IPS DF 6.9 (cell line): ENCODE measurements around the gene CD7.

Source experiments
- DNase-seq: peaks from one replicate; pipeline ENCODE4 v3.0.0-alpha.2; 2013; ENCODE audit warnings: low read depth, low spot score
- H3K27ac ChIP-seq: one replicate; pipeline ENCODE4 v1.5.1; 2013; ENCODE audit warnings: low read length, control low read depth
- H3K27me3 ChIP-seq: 2 replicates; pipeline ENCODE4 v1.6.1; 2013; ENCODE audit warnings: mild to moderate bottlenecking, low read length; ENCODE audit not compliant: control insufficient read depth, insufficient read depth
- H3K36me3 ChIP-seq: 2 replicates; pipeline ENCODE4 v1.6.1; 2013; ENCODE audit warnings: low read length; ENCODE audit not compliant: control insufficient read depth, insufficient read depth
- H3K4me1 ChIP-seq: 2 replicates; pipeline ENCODE4 v1.6.1; 2013; ENCODE audit warnings: low read length; ENCODE audit not compliant: control insufficient read depth, insufficient read depth
- H3K4me3 ChIP-seq: 2 replicates; pipeline ENCODE4 v1.5.1; 2013; ENCODE audit warnings: mild to moderate bottlenecking, low read length
- H3K9me3 ChIP-seq: 2 replicates; pipeline ENCODE4 v1.6.1; 2013; ENCODE audit warnings: low read length, inconsistent platforms; ENCODE audit not compliant: control insufficient read depth, insufficient read depth
- WGBS: extraction: QIAGEN DNeasy Blood & Tissue Kit; methylation state at CpG from one replicate; pipeline ENCODE4 v1.1.7; 2013; ENCODE audit warnings: mixed read lengths, missing lambda C conversion rate; ENCODE audit not compliant: insufficient read length, insufficient coverage; 5-methylcytosine and 5-hydroxymethylcytosine counted together

CD7 gene

GRCh38 chr17:82292251-82293154 is 24.9 kb downstream of the CD7 start:
- no peaks in the 10 kb centered on the region for H3K9me3 ChIP-seq
- H3K27me3 ChIP-seq = no peaks in the 10 kb centered on the region
- peak overlapping the region; percentile 53 for H3K4me3 ChIP-seq
- no peaks in the 10 kb centered on the region for H3K4me1 ChIP-seq
- no peak overlapping the region for H3K27ac ChIP-seq
- peak; percentile 97 for DNase-seq
- H3K36me3 ChIP-seq = no peaks in the 10 kb centered on the region
- WGBS = no CpG with 5 or more reads among the region's 86 CpGs

GRCh38 chr17:82291582-82292250 is 25.7 kb downstream of the CD7 start:
- Histone ChIP-seq H3K27ac (no peak overlapping the region), H3K27me3 (no peaks in the 10 kb centered on the region), H3K9me3 (no peaks in the 10 kb centered on the region), H3K4me1 (no peaks in the 10 kb centered on the region), H3K36me3 (no peaks in the 10 kb centered on the region), H3K4me3 (peak overlapping the region; percentile 53; the same call in 1 of the 2 replicates)
- WGBS = no CpG with 5 or more reads among the region's 19 CpGs
- DNase-seq = no peak

- no peaks in the 10 kb centered on the region for H3K36me3 ChIP-seq
- no peak overlapping the region for H3K27ac ChIP-seq
- H3K4me1 ChIP-seq = no peaks in the 10 kb centered on the region; the same call in 1 of the 2 replicates
- DNase-seq = no peak
- no peaks in the 10 kb centered on the region for H3K9me3 ChIP-seq
- no peak overlapping the region for H3K4me3 ChIP-seq
- H3K27me3 ChIP-seq = no peaks in the 10 kb centered on the region
- WGBS = no CpG with 5 or more reads among the region's 19 CpGs
These were observed 29.3 kb downstream of the CD7 start for GRCh38 chr17:82287868-82288801.

GRCh38 chr17:82287013-82287867 is 30.2 kb downstream of the CD7 start:
- no peak overlapping the region for H3K27ac ChIP-seq
- no peak for DNase-seq
- H3K4me3 ChIP-seq = no peak overlapping the region

GRCh38 chr17:82285141-82285540 is 32.3 kb downstream of the CD7 start:
- DNase-seq = no peak
- Histone ChIP-seq H3K27ac (no peak overlapping the region), H3K9me3 (no peaks in the 10 kb centered on the region), H3K4me1 (peaks cover 5% of the 10 kb centered on the region), H3K36me3 (no peaks in the 10 kb centered on the region), H3K4me3 (no peak overlapping the region), H3K27me3 (no peaks in the 10 kb centered on the region)
- WGBS = no CpG with 5 or more reads among the region's 8 CpGs

More at GRCh38 chr17:82287013-82287867, 30.2 kb downstream of the CD7 start:
- no peaks in the 10 kb centered on the region; the same call in 1 of the 2 replicates for H3K4me1 ChIP-seq
- H3K36me3 ChIP-seq = no peaks in the 10 kb centered on the region
- H3K9me3 ChIP-seq = no peaks in the 10 kb centered on the region
- H3K27me3 ChIP-seq = no peaks in the 10 kb centered on the region
- WGBS = no CpG with 5 or more reads among the region's 9 CpGs

GRCh38 chr17:82283208-82283749 is 34.1 kb downstream of the CD7 start:
- Histone ChIP-seq H3K4me3 (no peak overlapping the region), H3K36me3 (no peaks in the 10 kb centered on the region), H3K27ac (no peak overlapping the region), H3K9me3 (no peaks in the 10 kb centered on the region), H3K27me3 (no peaks in the 10 kb centered on the region), H3K4me1 (peaks cover 6% of the 10 kb centered on the region)
- no peak for DNase-seq
- no CpG with 5 or more reads among the region's 13 CpGs for WGBS

- Histone ChIP-seq H3K36me3 (no peaks in the 10 kb centered on the region), H3K4me1 (peaks cover 6% of the 10 kb centered on the region), H3K9me3 (no peaks in the 10 kb centered on the region), H3K4me3 (no peak overlapping the region), H3K27me3 (no peaks in the 10 kb centered on the region), H3K27ac (no peak overlapping the region)
- no peak for DNase-seq
- WGBS = no CpG with 5 or more reads among the region's 25 CpGs
These were observed 34.9 kb downstream of the CD7 start for GRCh38 chr17:82282239-82283207.

- WGBS = no CpG with 5 or more reads among the region's 22 CpGs
- H3K4me1 ChIP-seq = peaks cover 6% of the 10 kb centered on the region
- no peaks in the 10 kb centered on the region for H3K27me3 ChIP-seq
- DNase-seq = no peak
- no peak overlapping the region for H3K27ac ChIP-seq
- no peaks in the 10 kb centered on the region for H3K36me3 ChIP-seq
- H3K9me3 ChIP-seq = no peaks in the 10 kb centered on the region
- no peak overlapping the region for H3K4me3 ChIP-seq
These were observed 35.7 kb downstream of the CD7 start for GRCh38 chr17:82281502-82282238.
